ENCODE results near the gene SYNDIG1L. TPM values are rescaled to one million over a fixed set of nuclear protein-coding genes. Genes with fewer than 3 reads are reported as not detected.

SYNDIG1L gene
- total and polyA plus RNA-seq, 2 of the 4 experiments (the other 2 are of a cell fraction) = not detected

DNA sequence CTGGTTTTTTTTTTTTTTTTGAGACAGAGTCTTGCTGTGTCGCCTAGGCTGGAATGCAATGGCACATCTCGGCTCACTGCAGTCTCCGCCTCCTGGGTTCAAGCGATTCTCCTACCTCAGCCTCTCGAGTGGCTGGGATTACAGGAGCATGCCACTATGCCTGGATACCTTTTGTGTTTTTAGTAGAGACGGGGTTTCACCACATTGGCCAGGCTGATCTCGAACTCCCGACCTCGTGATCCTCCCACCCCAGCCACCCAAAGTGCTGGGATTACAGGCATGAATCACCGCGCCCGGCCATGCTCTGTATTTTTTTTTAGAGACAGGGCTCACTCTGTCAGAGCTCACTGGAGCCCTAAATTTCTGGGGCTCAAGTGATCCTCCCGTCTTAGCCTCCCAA lies 45.2 kb downstream of the SYNDIG1L start:
- CTCF ChIA-PET = no interaction called here
- intact Hi-C loops (cut with micrococcal nuclease) = no loop called here
- Histone ChIP-seq H3K4me1 (ENCODE audit: control insufficient read depth, insufficient read depth, low read length) (peaks cover 3% of the 10 kb centered on the region; the same call in 1 of the 2 replicates), H2AK5ac (ENCODE audit: low read depth, low read length) (no peak overlapping the region), H3K9ac (ENCODE audit: low read depth, low read length) (no peak overlapping the region), H3K4me3 (ENCODE audit: insufficient read depth, low read depth, low read length) (no peak overlapping the region), H3K79me1 (ENCODE audit: low read depth in 1 of 2, low read length in 2 of 2) (no peaks in the 10 kb centered on the region), H3K4me2 (ENCODE audit: low read depth, low read length) (no peak overlapping the region), H3K9me3 (ENCODE audit: control insufficient read depth, insufficient read depth, low read length) (no peaks in the 10 kb centered on the region), H3K4ac (ENCODE audit: low read depth, low read length) (no peak overlapping the region), H3K9me1 (ENCODE audit: insufficient read depth, low read length) (no peaks in the 10 kb centered on the region), H3K14ac (replicated peaks; ENCODE audit: low read depth, low read length) (no peak overlapping the region), H2BK20ac (ENCODE audit: low read depth, low read length) (no peak overlapping the region), H3K18ac (ENCODE audit: low read depth, low read length) (no peak overlapping the region), H3K36me3 (ENCODE audit: control insufficient read depth, insufficient read depth, low read length) (no peaks in the 10 kb centered on the region), H2AFZ (replicated peaks; ENCODE audit: low read length, poor library complexity) (no peak overlapping the region), H3K23ac (ENCODE audit: low read depth, low read length) (no peak overlapping the region), H3K27me3 (ENCODE audit: control insufficient read depth, insufficient read depth, low read length) (peaks cover 3% of the 10 kb centered on the region; the same call in 1 of the 2 replicates), H4K5ac (ENCODE audit: low read depth, low read length) (no peak overlapping the region), H2BK120ac (ENCODE audit: low read depth, low read length) (no peak overlapping the region), H4K8ac (ENCODE audit: low read depth in 2 of 2, low read length in 2 of 2) (no peak overlapping the region), H2BK15ac (ENCODE audit: low read depth, low read length) (no peak overlapping the region), H3K56ac (ENCODE audit: extremely low read depth, insufficient read depth, low read length) (no peak overlapping the region; the same call in 1 of the 2 replicates), H2AK9ac (replicated peaks; ENCODE audit: low read depth, low read length, poor library complexity) (no peak overlapping the region), H4K20me1 (ENCODE audit: insufficient read depth, low read length) (no peaks in the 10 kb centered on the region), H4K91ac (ENCODE audit: insufficient read depth, low read depth, low read length) (no peak overlapping the region), H2BK5ac (ENCODE audit: low read depth, low read length, poor library complexity, severe bottlenecking) (no peak overlapping the region), H3K27ac (ENCODE audit: insufficient read depth, low read length) (no peak overlapping the region)
- in situ Hi-C loops (cut with MboI; ENCODE audit: low sequenced_read_pairs) = no loop called here
- no CpG with 5 or more reads among the region's 13 CpGs for WGBS, 2 experiments (ENCODE audit: extremely low coverage in 2 of 2, insufficient read length in 1 of 2)
- ATAC-seq (ENCODE audit: low read depth) = no peak
- no peak for DNase-seq
- TF ChIP-seq FOS (IDR thresholded peaks at IDR 0.05; ENCODE audit: low read depth, low read length) (no peak), CEBPB (IDR thresholded peaks at IDR 0.05; ENCODE audit: low read depth, low read length) (no peak), MAZ (IDR thresholded peaks at IDR 0.05; ENCODE audit: borderline replicate concordance, low read depth, low read length) (no peak), POLR2A (IDR thresholded peaks at IDR 0.05; ENCODE audit: low read depth, low read length) (no peak), MXI1 (IDR thresholded peaks at IDR 0.05; ENCODE audit: borderline replicate concordance, low read depth, low read length) (no peak), MAFK (IDR thresholded peaks at IDR 0.05; ENCODE audit: low read depth, low read length) (no peak), NFE2L2 (IDR thresholded peaks at IDR 0.05; ENCODE audit: low read depth, low read length) (no peak), SMC3 (IDR thresholded peaks at IDR 0.05; ENCODE audit: low read depth, low read length) (no peak), RCOR1 (IDR thresholded peaks at IDR 0.05; ENCODE audit: insufficient replicate concordance, low read length) (no peak), CHD1 (IDR thresholded peaks at IDR 0.05; ENCODE audit: low read depth, low read length) (no peak)
- TF ChIP-seq, protein P1, sequence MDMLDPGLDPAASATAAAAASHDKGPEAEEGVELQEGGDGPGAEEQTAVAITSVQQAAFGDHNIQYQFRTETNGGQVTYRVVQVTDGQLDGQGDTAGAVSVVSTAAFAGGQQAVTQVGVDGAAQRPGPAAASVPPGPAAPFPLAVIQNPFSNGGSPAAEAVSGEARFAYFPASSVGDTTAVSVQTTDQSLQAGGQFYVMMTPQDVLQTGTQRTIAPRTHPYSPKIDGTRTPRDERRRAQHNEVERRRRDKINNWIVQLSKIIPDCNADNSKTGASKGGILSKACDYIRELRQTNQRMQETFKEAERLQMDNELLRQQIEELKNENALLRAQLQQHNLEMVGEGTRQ (IDR thresholded peaks at IDR 0.05; ENCODE audit: low read depth, low read length) = no peak
- dilution Hi-C loops (cut with HindIII; ENCODE audit: low sequenced_read_pairs, unreplicated experiment) = no loop called here
- BruUV-seq (replicated peaks) = no TSS peak
- POLR2A ChIA-PET (ENCODE audit: unreplicated experiment) = no interaction called here
